Astrocyte (in vitro differentiated cells and primary cell): ENCODE results near the gene BOD1L1.

Experiments
- EZH2 ChIP-seq: IDR thresholded peaks from 2 replicates; pipeline ENCODE4 v1.6.1; 2012; ENCODE audit warnings: mild to moderate bottlenecking, low read length, inconsistent platforms; ENCODE audit not compliant: insufficient read depth
- TF ChIP-seq, protein P1 (sequence below): IDR thresholded peaks from 2 replicates; pipeline ENCODE4 v1.5.1; 2011; ENCODE audit warnings: low read depth, mild to moderate bottlenecking, inconsistent platforms, low read length, moderate library complexity; ENCODE audit not compliant: insufficient read depth

DNA sequence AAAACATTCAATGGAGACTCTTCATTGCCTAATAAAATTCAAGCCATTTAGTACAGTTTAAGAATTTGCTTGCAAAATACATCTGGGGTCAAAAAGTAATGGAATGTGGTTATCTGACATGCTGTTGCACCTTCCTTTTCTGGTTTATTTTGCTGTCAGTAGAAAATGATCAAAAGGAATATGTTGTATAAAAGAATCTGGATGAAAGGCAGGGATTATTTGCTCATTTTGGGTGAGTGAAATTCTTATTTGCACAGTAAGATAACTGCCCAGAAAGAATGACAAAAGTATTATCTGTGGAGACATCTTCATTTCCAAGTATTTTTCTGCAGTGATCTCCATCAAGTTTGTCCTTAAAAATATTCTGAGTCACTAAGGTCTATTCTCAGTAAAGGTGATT is 30.4 kb downstream of the BOD1L1 start:
- TF ChIP-seq, protein P1, sequence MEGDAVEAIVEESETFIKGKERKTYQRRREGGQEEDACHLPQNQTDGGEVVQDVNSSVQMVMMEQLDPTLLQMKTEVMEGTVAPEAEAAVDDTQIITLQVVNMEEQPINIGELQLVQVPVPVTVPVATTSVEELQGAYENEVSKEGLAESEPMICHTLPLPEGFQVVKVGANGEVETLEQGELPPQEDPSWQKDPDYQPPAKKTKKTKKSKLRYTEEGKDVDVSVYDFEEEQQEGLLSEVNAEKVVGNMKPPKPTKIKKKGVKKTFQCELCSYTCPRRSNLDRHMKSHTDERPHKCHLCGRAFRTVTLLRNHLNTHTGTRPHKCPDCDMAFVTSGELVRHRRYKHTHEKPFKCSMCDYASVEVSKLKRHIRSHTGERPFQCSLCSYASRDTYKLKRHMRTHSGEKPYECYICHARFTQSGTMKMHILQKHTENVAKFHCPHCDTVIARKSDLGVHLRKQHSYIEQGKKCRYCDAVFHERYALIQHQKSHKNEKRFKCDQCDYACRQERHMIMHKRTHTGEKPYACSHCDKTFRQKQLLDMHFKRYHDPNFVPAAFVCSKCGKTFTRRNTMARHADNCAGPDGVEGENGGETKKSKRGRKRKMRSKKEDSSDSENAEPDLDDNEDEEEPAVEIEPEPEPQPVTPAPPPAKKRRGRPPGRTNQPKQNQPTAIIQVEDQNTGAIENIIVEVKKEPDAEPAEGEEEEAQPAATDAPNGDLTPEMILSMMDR: no peak
- TF ChIP-seq EZH2: no peak
